GM12873 (cell line): Measurements from ENCODE around the gene NSD1.

Source experiments
- TF ChIP-seq, protein P1 (sequence below): IDR thresholded peaks from 2 replicates; pipeline ENCODE4 v1.5.1; 2012; ENCODE audit warnings: low read depth, mild to moderate bottlenecking, moderate library complexity, low read length, control low read depth; ENCODE audit not compliant: insufficient read depth; ENCODE audit errors: missing control alignments

The NSD1 gene

DNA sequence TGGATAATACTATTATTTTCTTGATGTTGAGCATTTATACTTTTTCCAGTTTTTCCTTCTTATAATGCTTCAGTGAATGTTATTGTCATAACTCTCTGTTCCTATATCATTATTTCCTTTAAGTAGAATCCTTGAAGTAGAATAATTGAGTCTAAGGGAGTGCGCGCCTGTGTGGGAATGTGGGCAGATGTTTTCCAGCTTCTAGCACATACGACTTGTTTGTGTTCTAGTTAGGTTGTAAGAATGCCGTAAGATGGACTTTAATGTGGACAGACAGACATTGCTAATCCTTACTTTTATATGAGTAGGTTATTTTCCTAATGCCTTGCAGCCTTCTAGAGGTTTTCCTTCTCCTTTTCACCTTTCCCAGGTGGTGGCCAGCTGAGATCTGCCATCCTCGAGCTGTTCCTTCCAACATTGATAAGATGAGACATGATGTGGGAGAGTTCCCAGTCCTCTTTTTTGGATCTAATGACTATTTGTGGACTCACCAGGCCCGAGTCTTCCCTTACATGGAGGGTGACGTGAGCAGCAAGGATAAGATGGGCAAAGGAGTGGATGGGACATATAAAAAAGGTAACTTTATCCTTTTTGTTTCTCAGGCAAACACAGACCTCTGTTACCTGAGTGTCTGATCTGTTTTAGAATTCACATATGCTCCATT is 135.8 kb downstream of the NSD1 start:
- TF ChIP-seq, protein P1, sequence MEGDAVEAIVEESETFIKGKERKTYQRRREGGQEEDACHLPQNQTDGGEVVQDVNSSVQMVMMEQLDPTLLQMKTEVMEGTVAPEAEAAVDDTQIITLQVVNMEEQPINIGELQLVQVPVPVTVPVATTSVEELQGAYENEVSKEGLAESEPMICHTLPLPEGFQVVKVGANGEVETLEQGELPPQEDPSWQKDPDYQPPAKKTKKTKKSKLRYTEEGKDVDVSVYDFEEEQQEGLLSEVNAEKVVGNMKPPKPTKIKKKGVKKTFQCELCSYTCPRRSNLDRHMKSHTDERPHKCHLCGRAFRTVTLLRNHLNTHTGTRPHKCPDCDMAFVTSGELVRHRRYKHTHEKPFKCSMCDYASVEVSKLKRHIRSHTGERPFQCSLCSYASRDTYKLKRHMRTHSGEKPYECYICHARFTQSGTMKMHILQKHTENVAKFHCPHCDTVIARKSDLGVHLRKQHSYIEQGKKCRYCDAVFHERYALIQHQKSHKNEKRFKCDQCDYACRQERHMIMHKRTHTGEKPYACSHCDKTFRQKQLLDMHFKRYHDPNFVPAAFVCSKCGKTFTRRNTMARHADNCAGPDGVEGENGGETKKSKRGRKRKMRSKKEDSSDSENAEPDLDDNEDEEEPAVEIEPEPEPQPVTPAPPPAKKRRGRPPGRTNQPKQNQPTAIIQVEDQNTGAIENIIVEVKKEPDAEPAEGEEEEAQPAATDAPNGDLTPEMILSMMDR: no peak

- TF ChIP-seq, protein P1: no peak
Observed at GRCh38 chr5:177269976-177270375, 136.4 kb downstream of the NSD1 start.

GRCh38 chr5:177270653-177271052 is 137.1 kb downstream of the NSD1 start:
- TF ChIP-seq, protein P1: no peak

DNA sequence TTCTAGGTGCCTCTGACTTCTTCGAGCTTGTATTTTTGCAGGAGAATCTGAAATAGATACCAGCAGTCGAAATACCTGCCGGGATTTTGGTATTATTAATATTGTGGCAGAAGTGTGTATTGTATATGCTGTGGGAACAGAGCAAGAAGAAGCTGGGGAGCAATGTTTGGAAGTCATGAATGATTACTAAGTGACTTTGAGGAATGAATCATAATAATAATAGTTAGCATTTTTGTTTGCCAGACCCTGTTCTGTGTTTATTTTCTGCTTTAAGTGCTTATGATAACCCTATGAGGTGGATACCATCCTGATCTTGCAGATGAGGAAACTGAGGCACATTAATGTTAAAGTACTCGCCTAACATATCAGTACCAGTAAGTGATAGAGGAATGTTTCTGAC is 137.5 kb downstream of the NSD1 start:
- TF ChIP-seq, protein P1: no peak

- TF ChIP-seq, protein P1: no peak
Observed at GRCh38 chr5:177275883-177276282, 142.3 kb downstream of the NSD1 start.

DNA sequence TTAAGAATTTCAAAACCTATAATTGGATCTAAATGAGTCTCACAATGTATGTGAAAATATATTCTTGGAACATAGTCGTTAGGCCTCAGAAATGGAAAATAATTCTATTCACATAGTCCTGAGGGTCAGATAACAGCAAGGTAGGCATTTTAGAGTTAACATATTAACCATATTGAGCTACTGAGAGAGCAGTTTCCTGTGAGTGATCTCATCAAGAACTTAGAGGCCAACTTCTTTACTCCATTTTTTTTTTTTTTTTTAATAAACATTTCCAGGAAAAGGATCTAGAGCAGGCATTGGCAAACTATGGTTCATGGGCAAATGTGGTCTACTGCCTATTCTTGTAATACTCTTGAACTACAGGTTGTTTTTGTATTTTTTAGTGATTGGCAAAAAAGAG is 143.3 kb downstream of the NSD1 start:
- TF ChIP-seq, protein P1: no peak

DNA sequence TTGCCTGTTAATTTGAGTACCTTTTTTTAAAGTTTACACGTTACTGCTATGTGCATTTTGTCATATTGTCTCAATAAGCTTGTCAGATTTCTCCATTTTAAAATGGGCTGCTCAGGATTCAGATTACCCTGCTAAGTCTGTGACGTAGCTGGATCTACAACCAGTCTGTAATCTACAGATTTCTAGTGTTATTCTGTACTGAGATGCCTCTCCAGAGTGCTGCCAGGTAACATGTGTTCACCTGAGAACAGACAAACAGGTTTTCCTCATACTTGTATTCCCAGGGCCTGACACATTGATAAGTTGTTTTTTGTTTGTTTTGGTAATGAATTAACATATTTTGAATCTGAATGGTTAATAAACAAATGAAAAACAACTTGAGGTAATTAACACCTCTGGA is 154.6 kb downstream of the NSD1 start:
- TF ChIP-seq, protein P1: no peak
